Endothelial cell of umbilical vein (primary cell): ENCODE data around the gene ABCC4. TPM values are rescaled to one million over a fixed set of nuclear protein-coding genes. Genes with fewer than 3 reads are reported as not detected.

ENCODE experiments used
- BruUV-seq: library from RNA; stranded (reverse); fragments of 400-500 nt; replicated peaks from 2 replicates; lab custom pipeline; 2021; lab: Mats Ljungman, UMichigan
- CTCF ChIA-PET: fragments of 300-600, 350-600 bp; sonication (Branson Sonifier 250); formaldehyde crosslinking; loops from one replicate; lab custom pipeline; 2021; ENCODE audit warnings: antibody characterized with exemption, inconsistent platforms; lab: Charles Lee
- POLR2A ChIA-PET: fragments of 300-600, 350-600 bp; sonication (Branson Sonifier 250); formaldehyde crosslinking; loops from one replicate; lab custom pipeline; 2021; ENCODE audit warnings: antibody characterized with exemption, inconsistent platforms; lab: Charles Lee
- DNase-seq: peaks from one replicate; pipeline ENCODE4 v3.0.0-alpha.2; 2011; ENCODE audit warnings: low read depth, low spot score
- FAIRE-seq: peaks from 2 replicates; lab custom pipeline; 2011; peaks lifted over from hg19 to GRCh38; lab: Jason Lieb, UNC
- H2AFZ ChIP-seq: 2 replicates; pipeline ENCODE4 v1.6.0; 2012; ENCODE audit warnings: low read depth, low read length, control low read depth, inconsistent platforms
- H3K27ac ChIP-seq: 2 replicates; pipeline ENCODE4 v1.5.1; 2011; ENCODE audit warnings: low read depth, mild to moderate bottlenecking, control low read depth, low read length, moderate library complexity; ENCODE audit not compliant: insufficient read depth
- H3K27me3 ChIP-seq, 2 experiments: 2 replicates each; pipeline versions ENCODE4 v1.6.0 to v1.6.1; 2011; ENCODE audit warnings: low read length in 2 of 2, mixed read lengths in 1 of 2; ENCODE audit not compliant: control insufficient read depth in 2 of 2, insufficient read depth in 2 of 2
- H3K36me3 ChIP-seq, 2 experiments: 2 replicates in 1 of 2; 3 replicates in 1 of 2; pipeline ENCODE4 v1.5.1; 2011; ENCODE audit warnings: low read length in 2 of 2, mild to moderate bottlenecking in 1 of 2, moderate library complexity in 1 of 2; ENCODE audit not compliant: control insufficient read depth in 2 of 2, insufficient read depth in 2 of 2; ENCODE audit errors: extremely low read depth in 1 of 2
- H3K4me1 ChIP-seq: 3 replicates; pipeline ENCODE4 v1.5.1; 2011; ENCODE audit warnings: mild to moderate bottlenecking, low read length; ENCODE audit not compliant: control insufficient read depth, insufficient read depth; ENCODE audit errors: extremely low read depth
- H3K4me2 ChIP-seq: 2 replicates; pipeline ENCODE4 v1.6.1; 2011; ENCODE audit warnings: low read length, control low read depth, mixed read lengths; ENCODE audit not compliant: insufficient read depth
- H3K4me3 ChIP-seq, 3 experiments: fragments of 200-600 bp in 1 of 3; sonication (generic), shearing (Covaris generic) in 1 of 3; replicated peaks in 1 of 3; 2 replicates each; pipeline ENCODE4 v1.5.1; 2011 to 2016; ENCODE audit warnings: control low read depth in 3 of 3, low read length in 3 of 3, mild to moderate bottlenecking in 2 of 3, inconsistent platforms in 1 of 3, low read depth in 1 of 3, moderate library complexity in 1 of 3; ENCODE audit not compliant: insufficient read depth in 1 of 3
- H3K79me2 ChIP-seq: 2 replicates; pipeline ENCODE4 v1.6.0; 2012; ENCODE audit warnings: low read length, inconsistent platforms; ENCODE audit not compliant: control insufficient read depth, insufficient read depth
- H3K9ac ChIP-seq: replicated peaks from 2 replicates; pipeline ENCODE3; 2011; ENCODE audit warnings: low read length, control low read depth; ENCODE audit not compliant: insufficient read depth; ENCODE audit errors: extremely low read depth
- H3K9me1 ChIP-seq: replicated peaks from 3 replicates; pipeline ENCODE4 v1.6.0; 2011; ENCODE audit warnings: mild to moderate bottlenecking, low read length; ENCODE audit not compliant: control insufficient read depth, insufficient read depth; ENCODE audit errors: extremely low read depth
- H3K9me3 ChIP-seq: replicated peaks from 2 replicates; pipeline ENCODE4 v1.5.1; 2012; ENCODE audit warnings: low read length, inconsistent platforms; ENCODE audit not compliant: control insufficient read depth, insufficient read depth
- H4K20me1 ChIP-seq: replicated peaks from 2 replicates; pipeline ENCODE3; 2011; ENCODE audit warnings: mild to moderate bottlenecking, low read length; ENCODE audit not compliant: control insufficient read depth, insufficient read depth; ENCODE audit errors: extremely low read depth
- EZH2 ChIP-seq: IDR thresholded peaks from 2 replicates; pipeline ENCODE4 v1.6.1; 2012; ENCODE audit warnings: borderline replicate concordance, low read depth, mild to moderate bottlenecking, moderate library complexity, low read length, inconsistent platforms; ENCODE audit not compliant: severe bottlenecking
- FOS ChIP-seq: IDR thresholded peaks from 2 replicates; pipeline ENCODE4 v1.6.1; 2011; ENCODE audit warnings: mild to moderate bottlenecking, low read length, moderate library complexity, borderline replicate concordance; ENCODE audit not compliant: insufficient read depth
- GATA2 ChIP-seq: IDR thresholded peaks from 2 replicates; pipeline ENCODE4 v1.7.0; 2011; ENCODE audit warnings: low read depth, mild to moderate bottlenecking, moderate library complexity, mixed read lengths, low read length; ENCODE audit not compliant: insufficient read length, insufficient read depth
- JUN ChIP-seq: IDR thresholded peaks from 2 replicates; pipeline ENCODE4 v1.6.1; 2011; ENCODE audit warnings: borderline replicate concordance, low read depth; ENCODE audit not compliant: insufficient read length, insufficient read depth
- MYC ChIP-seq: IDR thresholded peaks from one replicate; pipeline ENCODE4 v1.6.1; 2011; ENCODE audit warnings: mild to moderate bottlenecking, low read depth, low read length
- POLR2A ChIP-seq: IDR thresholded peaks from 2 replicates; pipeline ENCODE4 v1.6.1; 2012; ENCODE audit warnings: low read depth, mild to moderate bottlenecking, control low read depth, low read length
- POLR2AphosphoS5 ChIP-seq: IDR thresholded peaks from 2 replicates; pipeline ENCODE4 v1.6.1; 2012; ENCODE audit warnings: low read depth, mild to moderate bottlenecking, control low read depth, low read length, moderate library complexity; ENCODE audit not compliant: insufficient read depth
- dilution Hi-C: fragments of 300-500 bp; cut with MboI; formaldehyde crosslinking; loops from one replicate; pipeline ENCODE4 v1.15.0; 2019; ENCODE audit warnings: low sequenced_read_pairs; ENCODE audit not compliant: extremely low pct_ligation_motif_present
- intact Hi-C: fragments of 100-400 bp; cut with micrococcal nuclease; formaldehyde crosslinking; loops from one replicate; pipeline ENCODE4 v1.10.0; 2022
- polyA plus RNA-seq, 4 experiments: library from polyadenylated mRNA; depleted of rRNA in 3 of 4; stranded (reverse) in 3 of 4; unstranded in 1 of 4; fragments of >200 nt; gene quantifications; 2 replicates each; pipeline versions ENCODE4 v1.2.1 to v1.2.3, GENCODE V29; 2011 to 2012; ENCODE audit warnings: missing spikeins in 1 of 4
- total RNA-seq: library from RNA; stranded (reverse); gene quantifications from 2 replicates; pipeline ENCODE4 v1.2.3, GENCODE V29; 2021
- TF ChIP-seq, protein P1 (sequence below), 2 donors: IDR thresholded peaks; 1 replicate in 1 of 2; 2 replicates in 1 of 2; pipeline ENCODE4 v1.5.1; 2011; ENCODE audit warnings: low read length in 2 of 2, mild to moderate bottlenecking in 2 of 2, moderate library complexity in 2 of 2, control low read depth in 1 of 2, inconsistent platforms in 1 of 2, low read depth in 1 of 2; ENCODE audit not compliant: insufficient read depth in 1 of 2; ENCODE audit errors: extremely low read depth in 1 of 2
- TF ChIP-seq, protein P2 (sequence below): IDR thresholded peaks from 2 replicates; pipeline ENCODE4 v1.6.1; 2011; ENCODE audit not compliant: insufficient read depth, insufficient read length

ABCC4 gene
- total and polyA plus RNA-seq, 2 donors (not counting 3 experiments of a cell fraction or from before 2014, with no cell fraction given): 9.2 to 15.9 TPM

DNA sequence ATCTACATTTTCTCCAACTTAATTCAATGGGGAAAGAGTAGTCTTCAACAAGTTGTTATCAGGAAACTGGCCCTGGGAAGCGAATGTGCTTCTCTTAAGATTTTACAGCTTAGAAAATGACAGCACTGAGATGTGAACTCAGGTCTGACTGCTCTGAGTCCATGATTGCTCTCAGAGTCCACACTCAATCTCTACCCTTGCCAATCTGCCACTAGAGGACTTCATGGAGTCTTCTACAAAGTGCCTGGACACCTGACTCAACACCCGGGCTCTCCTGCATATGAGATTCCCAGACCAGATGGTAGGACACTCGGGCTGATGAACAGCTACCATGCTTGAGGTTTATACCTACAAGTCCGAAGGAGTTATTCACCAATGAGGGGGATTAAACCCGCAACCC lies 74.8 kb downstream of the ABCC4 start:
- Histone ChIP-seq H3K36me3 (no peaks in the 10 kb centered on the region), H3K9me1 (no peaks in the 10 kb centered on the region), H3K4me1 (no peaks in the 10 kb centered on the region), H3K9me3 (no peaks in the 10 kb centered on the region), H3K4me2 (no peak overlapping the region), H3K27me3 (no peaks in the 10 kb centered on the region), H3K9ac (no peak overlapping the region), H3K79me2 (no peaks in the 10 kb centered on the region), H3K4me3 (no peak overlapping the region), H3K27ac (no peak overlapping the region), H4K20me1 (no peaks in the 10 kb centered on the region), H2AFZ (no peak overlapping the region)
- TF ChIP-seq EZH2 (no peak), POLR2A (no peak)
- no peak for FAIRE-seq
- dilution Hi-C loops: no loop called here
- CTCF ChIA-PET: interaction anchor here (0.8 to 2.0 kb wide), 8 partner anchors 10 to 435 kb away, joined by 3 to 6 read pairs (median 4); no protein-coding TSS in a partner anchor
- intact Hi-C loops: no loop called here
- BruUV-seq: no TSS peak
- POLR2A ChIA-PET: no interaction called here
- no peak for DNase-seq

DNA sequence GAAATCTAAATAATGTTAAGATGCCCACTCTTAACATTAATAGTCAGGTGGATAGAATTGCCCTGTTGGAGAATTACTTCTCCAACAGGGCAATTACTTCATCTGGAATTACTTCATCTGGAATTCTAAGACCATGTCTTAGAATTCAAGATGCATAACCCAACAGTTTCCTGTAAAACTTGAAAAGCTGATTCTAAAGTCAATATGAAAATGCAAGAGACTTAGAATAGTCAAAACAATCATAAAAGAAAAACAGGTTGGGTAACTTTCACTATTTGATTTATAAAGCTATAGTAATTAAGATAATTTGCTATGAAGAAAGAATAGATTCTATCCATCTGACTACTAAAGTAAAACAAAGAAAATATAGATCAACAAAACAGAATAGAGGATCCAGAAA lies 75.2 kb downstream of the ABCC4 start:
- intact Hi-C loops: no loop called here
- TF ChIP-seq POLR2A: no peak
- TF ChIP-seq FOS: no peak
- TF ChIP-seq, protein P1, sequence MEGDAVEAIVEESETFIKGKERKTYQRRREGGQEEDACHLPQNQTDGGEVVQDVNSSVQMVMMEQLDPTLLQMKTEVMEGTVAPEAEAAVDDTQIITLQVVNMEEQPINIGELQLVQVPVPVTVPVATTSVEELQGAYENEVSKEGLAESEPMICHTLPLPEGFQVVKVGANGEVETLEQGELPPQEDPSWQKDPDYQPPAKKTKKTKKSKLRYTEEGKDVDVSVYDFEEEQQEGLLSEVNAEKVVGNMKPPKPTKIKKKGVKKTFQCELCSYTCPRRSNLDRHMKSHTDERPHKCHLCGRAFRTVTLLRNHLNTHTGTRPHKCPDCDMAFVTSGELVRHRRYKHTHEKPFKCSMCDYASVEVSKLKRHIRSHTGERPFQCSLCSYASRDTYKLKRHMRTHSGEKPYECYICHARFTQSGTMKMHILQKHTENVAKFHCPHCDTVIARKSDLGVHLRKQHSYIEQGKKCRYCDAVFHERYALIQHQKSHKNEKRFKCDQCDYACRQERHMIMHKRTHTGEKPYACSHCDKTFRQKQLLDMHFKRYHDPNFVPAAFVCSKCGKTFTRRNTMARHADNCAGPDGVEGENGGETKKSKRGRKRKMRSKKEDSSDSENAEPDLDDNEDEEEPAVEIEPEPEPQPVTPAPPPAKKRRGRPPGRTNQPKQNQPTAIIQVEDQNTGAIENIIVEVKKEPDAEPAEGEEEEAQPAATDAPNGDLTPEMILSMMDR (IDR thresholded peaks at IDR 0.05; ENCODE audit: extremely low read depth in 1 of 2, insufficient read depth in 1 of 2, low read depth in 1 of 2, low read length in 2 of 2): no peak
- TF ChIP-seq, protein P2, sequence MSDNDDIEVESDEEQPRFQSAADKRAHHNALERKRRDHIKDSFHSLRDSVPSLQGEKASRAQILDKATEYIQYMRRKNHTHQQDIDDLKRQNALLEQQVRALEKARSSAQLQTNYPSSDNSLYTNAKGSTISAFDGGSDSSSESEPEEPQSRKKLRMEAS: no peak
- no peak for TF ChIP-seq GATA2
- no peak for TF ChIP-seq MYC
- TF ChIP-seq EZH2: no peak
- no peak for TF ChIP-seq POLR2AphosphoS5
- no peak for TF ChIP-seq JUN
- FAIRE-seq (no peak), DNase-seq (no peak)
- no peaks in the 10 kb centered on the region for H3K79me2 ChIP-seq
- no peaks in the 10 kb centered on the region for H3K9me1 ChIP-seq
- no peaks in the 10 kb centered on the region for H3K4me1 ChIP-seq
- CTCF ChIA-PET: interaction anchor here (1.3 to 2.0 kb wide), 5 partner anchors 9 to 178 kb away, joined by 3 to 6 read pairs (median 4); no protein-coding TSS in a partner anchor
- no peaks in the 10 kb centered on the region for H3K27me3 ChIP-seq
- no peak overlapping the region for H3K27ac ChIP-seq
- POLR2A ChIA-PET: no interaction called here
- H2AFZ ChIP-seq: no peak overlapping the region
- no peak overlapping the region for H3K4me3 ChIP-seq
- H3K4me2 ChIP-seq: no peak overlapping the region
- BruUV-seq: no TSS peak
- H3K36me3 ChIP-seq: no peaks in the 10 kb centered on the region
- no peak overlapping the region for H3K9ac ChIP-seq
- H3K9me3 ChIP-seq: no peaks in the 10 kb centered on the region
- no peaks in the 10 kb centered on the region for H4K20me1 ChIP-seq
- dilution Hi-C loops: no loop called here
